OCI-LY3 (cell line): Measurements from ENCODE around the gene MMEL1.
A peak's percentile ranks its signal among the peaks of the same experiment; 100 is the strongest.

Source experiments
- H2AFZ ChIP-seq: fragments of 200-600, 300-600 bp; shearing (Covaris generic); 2 replicates; pipeline ENCODE4 v1.6.0; 2014; ENCODE audit warnings: antibody characterized with exemption, low read depth, low read length
- H3K27ac ChIP-seq: fragments of 200-600, 300-600 bp; sonication (generic); 2 replicates; pipeline ENCODE4 v1.5.1; 2014; ENCODE audit warnings: mild to moderate bottlenecking, low read length, moderate library complexity, mixed read lengths
- H3K27me3 ChIP-seq: fragments of 200-600, 300-600 bp; sonication (generic); 2 replicates; pipeline ENCODE4 v1.6.1; 2014; ENCODE audit warnings: low read depth, low read length, mixed read lengths
- H3K36me3 ChIP-seq: fragments of 200-600, 300-600 bp; sonication (generic); replicated peaks from 2 replicates; pipeline ENCODE3; 2014; ENCODE audit warnings: low read depth, low read length, mixed read lengths
- H3K4me1 ChIP-seq: fragments of 300-600, 200-600 bp; sonication (generic); 2 replicates; pipeline ENCODE4 v1.6.1; 2014; ENCODE audit warnings: low read length, mixed read lengths
- H3K4me2 ChIP-seq: fragments of 200-600, 300-600 bp; sonication (generic); 2 replicates; pipeline ENCODE4 v1.6.1; 2014; ENCODE audit warnings: low read length, mixed read lengths
- H3K4me3 ChIP-seq: fragments of 300-600, 200-600 bp; sonication (generic); 2 replicates; pipeline ENCODE4 v1.5.1; 2014; ENCODE audit warnings: antibody characterized with exemption, mild to moderate bottlenecking, low read length, moderate library complexity
- H3K79me2 ChIP-seq: fragments of 300-600, 200-600 bp; shearing (Covaris generic); 2 replicates; pipeline ENCODE4 v1.6.1; 2014; ENCODE audit warnings: mild to moderate bottlenecking, low read length, mixed read lengths
- H3K9ac ChIP-seq: fragments of 300-600, 200-600 bp; shearing (Covaris generic); 2 replicates; pipeline ENCODE4 v1.6.0; 2014; ENCODE audit warnings: mild to moderate bottlenecking, low read length, moderate library complexity
- H3K9me3 ChIP-seq: fragments of 200-600, 300-600 bp; shearing (Covaris generic); 2 replicates; pipeline ENCODE4 v1.6.1; 2014; ENCODE audit warnings: low read length, mixed read lengths; ENCODE audit not compliant: insufficient read depth
- H4K20me1 ChIP-seq: fragments of 200-600, 300-600 bp; sonication (generic); 2 replicates; pipeline ENCODE4 v1.6.1; 2016; ENCODE audit warnings: low read length, mixed read lengths; ENCODE audit not compliant: insufficient read depth
- EZH2phosphoT487 ChIP-seq: fragments of 200-600 bp; shearing (Covaris generic); IDR thresholded peaks from 2 replicates; pipeline ENCODE4 v1.6.1; 2018; ENCODE audit warnings: antibody characterized with exemption, mixed run types, low read depth
- TF ChIP-seq, protein P1 (sequence below): fragments of 200-600, 300-600 bp; sonication (generic); IDR thresholded peaks from 2 replicates; pipeline ENCODE4 v1.5.1; 2014; ENCODE audit warnings: antibody characterized with exemption, low read length, low read depth

The MMEL1 gene

DNA sequence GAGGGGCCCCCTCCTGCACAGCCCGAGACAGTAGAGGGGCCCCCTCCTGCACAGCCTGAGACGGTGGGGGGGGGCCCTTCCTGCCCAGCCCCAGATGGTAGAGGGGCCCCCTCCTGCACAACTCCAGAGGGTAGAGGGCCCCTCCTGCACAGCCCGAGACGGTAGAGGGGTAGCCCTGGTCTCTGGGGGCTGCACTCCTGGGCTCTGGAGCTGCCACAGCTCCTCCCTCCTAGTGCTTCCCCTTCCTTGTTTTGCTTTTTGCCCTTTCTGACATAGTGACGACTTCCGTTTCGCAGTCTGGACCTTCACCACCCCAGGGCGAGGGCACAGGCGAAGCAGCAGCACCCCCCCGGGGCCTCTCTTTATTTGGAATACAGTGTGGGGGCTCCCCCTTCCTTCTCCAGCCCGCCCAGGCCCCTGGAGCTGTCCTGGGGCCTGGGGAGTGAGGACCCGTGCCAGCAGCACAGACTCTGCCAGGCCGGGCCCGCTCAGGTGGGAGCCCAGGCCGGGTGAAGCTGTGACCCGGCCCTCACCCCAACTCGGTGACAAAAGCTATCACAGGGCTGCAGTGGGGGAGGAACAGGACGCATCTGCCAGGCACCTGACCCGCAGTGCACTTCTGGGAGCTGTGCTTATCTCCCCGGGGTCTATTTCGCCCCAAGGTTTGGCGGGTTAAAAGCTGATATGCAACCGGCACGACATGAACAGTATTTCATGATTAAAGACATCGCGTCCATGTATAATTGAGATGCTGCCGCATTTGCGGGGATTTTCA lies 47.3 kb downstream of the MMEL1 start:
- H2AFZ ChIP-seq, result no peak overlapping the region
- no peaks in the 10 kb centered on the region for H3K27me3 ChIP-seq
- peaks cover 10% of the 10 kb centered on the region; the same call in 1 of the 2 replicates for H3K79me2 ChIP-seq
- H3K4me2 ChIP-seq, result peak overlapping the region; percentile 90
- peak overlapping the region; percentile 95 for H3K9ac ChIP-seq
- H3K4me1 ChIP-seq, result peaks cover 38% of the 10 kb centered on the region
- H3K27ac ChIP-seq, result peak overlapping the region; percentile 93
- H3K9me3 ChIP-seq, result no peaks in the 10 kb centered on the region
- no peaks in the 10 kb centered on the region for H4K20me1 ChIP-seq
- H3K36me3 ChIP-seq, result peaks cover 3% of the 10 kb centered on the region
- no peak for TF ChIP-seq EZH2phosphoT487
- TF ChIP-seq, protein P1, sequence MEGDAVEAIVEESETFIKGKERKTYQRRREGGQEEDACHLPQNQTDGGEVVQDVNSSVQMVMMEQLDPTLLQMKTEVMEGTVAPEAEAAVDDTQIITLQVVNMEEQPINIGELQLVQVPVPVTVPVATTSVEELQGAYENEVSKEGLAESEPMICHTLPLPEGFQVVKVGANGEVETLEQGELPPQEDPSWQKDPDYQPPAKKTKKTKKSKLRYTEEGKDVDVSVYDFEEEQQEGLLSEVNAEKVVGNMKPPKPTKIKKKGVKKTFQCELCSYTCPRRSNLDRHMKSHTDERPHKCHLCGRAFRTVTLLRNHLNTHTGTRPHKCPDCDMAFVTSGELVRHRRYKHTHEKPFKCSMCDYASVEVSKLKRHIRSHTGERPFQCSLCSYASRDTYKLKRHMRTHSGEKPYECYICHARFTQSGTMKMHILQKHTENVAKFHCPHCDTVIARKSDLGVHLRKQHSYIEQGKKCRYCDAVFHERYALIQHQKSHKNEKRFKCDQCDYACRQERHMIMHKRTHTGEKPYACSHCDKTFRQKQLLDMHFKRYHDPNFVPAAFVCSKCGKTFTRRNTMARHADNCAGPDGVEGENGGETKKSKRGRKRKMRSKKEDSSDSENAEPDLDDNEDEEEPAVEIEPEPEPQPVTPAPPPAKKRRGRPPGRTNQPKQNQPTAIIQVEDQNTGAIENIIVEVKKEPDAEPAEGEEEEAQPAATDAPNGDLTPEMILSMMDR, result peak; percentile 21; the same call in 1 of the 2 replicates
- peak overlapping the region; percentile 97 for H3K4me3 ChIP-seq

GRCh38 chr1:2584686-2585317 lies 48.0 kb downstream of the MMEL1 start:
- Histone ChIP-seq H3K27me3 (no peaks in the 10 kb centered on the region), H2AFZ (no peak overlapping the region), H3K9ac (peak overlapping the region; percentile 95), H3K27ac (peak overlapping the region; percentile 93), H3K9me3 (no peaks in the 10 kb centered on the region), H4K20me1 (no peaks in the 10 kb centered on the region), H3K36me3 (peaks cover 3% of the 10 kb centered on the region), H3K79me2 (peaks cover 10% of the 10 kb centered on the region; the same call in 1 of the 2 replicates), H3K4me3 (peak overlapping the region; percentile 97), H3K4me1 (peaks cover 43% of the 10 kb centered on the region), H3K4me2 (peak overlapping the region; percentile 90)
- TF ChIP-seq, protein P1, result no peak
- no peak for TF ChIP-seq EZH2phosphoT487

DNA sequence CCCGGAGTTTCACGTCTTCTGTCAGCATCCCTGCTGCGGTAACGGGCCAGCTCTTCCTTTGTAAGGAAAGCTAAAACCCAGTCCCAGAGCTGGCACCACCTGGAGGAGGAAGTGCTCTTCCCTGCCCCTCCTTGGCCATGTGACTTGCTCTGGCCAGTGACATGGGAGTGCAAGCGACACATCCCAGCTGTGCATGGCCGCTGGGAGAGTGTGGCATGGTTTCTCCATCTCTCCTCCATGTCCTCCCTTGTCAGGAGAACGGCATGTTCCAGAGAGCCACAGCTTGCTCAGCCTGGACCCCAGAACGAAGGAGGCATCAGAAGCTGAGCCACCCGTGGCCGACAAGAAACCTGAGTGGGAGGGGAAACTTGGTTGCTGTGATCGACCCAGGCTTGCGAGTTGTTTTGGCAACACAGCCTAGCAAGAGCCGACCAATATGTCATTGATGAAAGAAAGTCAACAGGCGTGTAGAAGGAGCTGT lies 48.9 kb downstream of the MMEL1 start:
- peaks cover 51% of the 10 kb centered on the region for H3K4me1 ChIP-seq
- no peaks in the 10 kb centered on the region for H3K27me3 ChIP-seq
- H3K4me3 ChIP-seq, result no peak overlapping the region

More for the DNA sequence above, 48.9 kb downstream of the MMEL1 start:
- H3K9me3 ChIP-seq, result no peaks in the 10 kb centered on the region
- H3K36me3 ChIP-seq, result peaks cover 3% of the 10 kb centered on the region
- H3K9ac ChIP-seq, result no peak overlapping the region
- peaks cover 10% of the 10 kb centered on the region; the same call in 1 of the 2 replicates for H3K79me2 ChIP-seq
- no peaks in the 10 kb centered on the region for H4K20me1 ChIP-seq
- H3K27ac ChIP-seq, result peak overlapping the region; percentile 93
- TF ChIP-seq EZH2phosphoT487, result no peak
- TF ChIP-seq, protein P1, result no peak
- no peak overlapping the region for H2AFZ ChIP-seq
- no peak overlapping the region for H3K4me2 ChIP-seq
